B cell (primary cell): ENCODE measurements around the gene SHFL. TPM values are rescaled to one million over a fixed set of nuclear protein-coding genes. Genes with fewer than 3 reads are reported as not detected.

Experiments
- ATAC-seq: fragments of 200-7000 bp; cut with Tn5 transposase; one replicate; pipeline ENCODE4 v1.10.0; 2021; ENCODE audit warnings: low read depth, mild to moderate bottlenecking, moderate number of reproducible peaks, moderate library complexity
- CTCF ChIA-PET: fragments of 350-600 bp; sonication (Branson Sonifier 250); formaldehyde crosslinking; loops from one replicate; lab custom pipeline; 2021; ENCODE audit warnings: antibody characterized with exemption, inconsistent platforms; lab: Charles Lee
- POLR2A ChIA-PET: fragments of 350-600 bp; sonication (Branson Sonifier 250); formaldehyde crosslinking; loops from one replicate; lab custom pipeline; 2021; ENCODE audit warnings: antibody characterized with exemption; lab: Charles Lee
- DNase-seq: peaks from one replicate; pipeline ENCODE4 v3.0.0; 2013
- H2AFZ ChIP-seq: 2 replicates; pipeline ENCODE4 v1.6.1; 2012; ENCODE audit warnings: mild to moderate bottlenecking, low read depth, low read length; ENCODE audit not compliant: insufficient read depth, poor library complexity, severe bottlenecking
- H3K27ac ChIP-seq, 2 donors: 1 replicate in 1 of 2; 2 replicates in 1 of 2; pipeline ENCODE4 v1.5.1; 2012 to 2013; ENCODE audit warnings: low read length in 2 of 2, mild to moderate bottlenecking in 2 of 2, moderate library complexity in 1 of 2
- H3K27me3 ChIP-seq, 4 experiments: fragments of 200-600 bp in 1 of 4; sonication (generic) in 1 of 4; replicated peaks in 1 of 4; 1 replicate in 2 of 4; 2 replicates in 2 of 4; pipeline versions ENCODE4 v1.6.1 to v1.7.0; 2013 to 2016; ENCODE audit warnings: low read length in 3 of 4, mild to moderate bottlenecking in 2 of 4, mixed read lengths in 1 of 4, moderate library complexity in 1 of 4; ENCODE audit not compliant: insufficient read depth in 4 of 4, control insufficient read depth in 3 of 4; ENCODE audit errors: control extremely low read depth in 1 of 4
- H3K36me3 ChIP-seq, 2 experiments: replicated peaks in 1 of 2; 1 replicate in 1 of 2; 2 replicates in 1 of 2; pipeline versions ENCODE4 v1.6.1 to v1.7.1; 2013; ENCODE audit warnings: low read length in 1 of 2; ENCODE audit not compliant: insufficient read depth in 2 of 2, control insufficient read depth in 1 of 2; ENCODE audit errors: control extremely low read depth in 1 of 2, extremely low read depth in 1 of 2
- H3K4me1 ChIP-seq, 2 donors: fragments of 200-600 bp in 1 of 2; sonication (generic) in 1 of 2; 1 replicate in 1 of 2; 2 replicates in 1 of 2; pipeline versions ENCODE4 v1.5.1 to v1.6.1; 2013 to 2017; ENCODE audit warnings: low read length in 2 of 2; ENCODE audit not compliant: control insufficient read depth in 2 of 2, insufficient read depth in 2 of 2
- H3K4me2 ChIP-seq: replicated peaks from 2 replicates; pipeline ENCODE3; 2012; ENCODE audit warnings: mild to moderate bottlenecking, low read depth, low read length; ENCODE audit not compliant: poor library complexity, severe bottlenecking
- H3K4me3 ChIP-seq, 5 experiments: fragments of 200-600 bp in 1 of 5; sonication (generic) in 1 of 5; 1 replicate in 3 of 5; 2 replicates in 2 of 5; pipeline versions ENCODE4 v1.5.1 to v1.7.0; 2011 to 2016; ENCODE audit warnings: low read length in 4 of 5, mild to moderate bottlenecking in 4 of 5, low read depth in 2 of 5, control low read depth in 1 of 5, moderate library complexity in 1 of 5; ENCODE audit not compliant: insufficient read depth in 1 of 5; ENCODE audit errors: control extremely low read depth in 1 of 5, extremely low read depth in 1 of 5
- H3K79me2 ChIP-seq: fragments of 200-600 bp; sonication (generic); one replicate; pipeline ENCODE4 v1.6.0; 2016; ENCODE audit warnings: low read length; ENCODE audit not compliant: control insufficient read depth, insufficient read depth
- H3K9ac ChIP-seq: fragments of 200-600 bp; sonication (generic); 2 replicates; pipeline ENCODE4 v1.6.1; 2017; ENCODE audit warnings: mild to moderate bottlenecking, low read length, moderate library complexity
- H3K9me3 ChIP-seq, 3 donors: one replicate each; pipeline versions ENCODE4 v1.6.1 to v1.7.1; 2013; ENCODE audit warnings: low read length in 2 of 3; ENCODE audit not compliant: control insufficient read depth in 2 of 3, insufficient read depth in 1 of 3; ENCODE audit errors: control extremely low read depth in 1 of 3
- H4K20me1 ChIP-seq: 2 replicates; pipeline ENCODE4 v1.6.0; 2012; ENCODE audit warnings: mild to moderate bottlenecking, low read length; ENCODE audit not compliant: insufficient read depth, control insufficient read depth, poor library complexity, severe bottlenecking
- H3K27ac Mint-ChIP-seq: one replicate; pipeline ENCODE4 v1.8.0; 2021; ENCODE audit warnings: mixed read lengths
- H3K27me3 Mint-ChIP-seq: one replicate; pipeline ENCODE4 v1.8.0; 2021; ENCODE audit warnings: mixed read lengths
- H3K4me1 Mint-ChIP-seq: one replicate; pipeline ENCODE4 v1.8.0; 2021; ENCODE audit warnings: mixed read lengths
- H3K4me3 Mint-ChIP-seq: one replicate; pipeline ENCODE4 v1.8.0; 2021; ENCODE audit warnings: mixed read lengths
- H3K9me3 Mint-ChIP-seq: one replicate; pipeline ENCODE4 v1.8.0; 2022; ENCODE audit warnings: mixed read lengths; ENCODE audit not compliant: insufficient read depth
- EZH2 ChIP-seq: IDR thresholded peaks from 2 replicates; pipeline ENCODE4 v1.6.1; 2012; ENCODE audit warnings: borderline replicate concordance, low read depth, mild to moderate bottlenecking, moderate library complexity, low read length; ENCODE audit not compliant: insufficient read depth, poor library complexity, severe bottlenecking
- WGBS: methylation state at CpG from one replicate; pipeline ENCODE4 v1.1.5; 2013; ENCODE audit warnings: missing lambda C conversion rate; ENCODE audit not compliant: insufficient coverage; 5-methylcytosine and 5-hydroxymethylcytosine counted together
- intact Hi-C: fragments of 100-400 bp; cut with micrococcal nuclease; formaldehyde crosslinking; loops from one replicate; pipeline ENCODE4 v1.10.0; 2022
- polyA plus RNA-seq: library from polyadenylated mRNA; depleted of rRNA; stranded (reverse); fragments of >200 nt; gene quantifications from 2 replicates; pipeline ENCODE4 v1.2.3, GENCODE V29; 2012
- total RNA-seq, 2 donors: library from RNA; stranded (reverse); fragments of 120-200 nt in 1 of 2; gene quantifications; 1 replicate in 1 of 2; 2 replicates in 1 of 2; pipeline versions ENCODE4 v1.2.3 to v1.2.4, GENCODE V29; 2013 to 2022
- TF ChIP-seq, protein P1 (sequence below): fragments of 200-600 bp; IDR thresholded peaks from one replicate; pipeline ENCODE4 v1.8.0; 2022; ENCODE audit warnings: antibody characterized with exemption, mild to moderate bottlenecking

SHFL gene
- total and polyA plus RNA-seq, 2 donors (not counting 1 experiment from before 2014, with no cell fraction given), result 109 to 205 TPM

DNA sequence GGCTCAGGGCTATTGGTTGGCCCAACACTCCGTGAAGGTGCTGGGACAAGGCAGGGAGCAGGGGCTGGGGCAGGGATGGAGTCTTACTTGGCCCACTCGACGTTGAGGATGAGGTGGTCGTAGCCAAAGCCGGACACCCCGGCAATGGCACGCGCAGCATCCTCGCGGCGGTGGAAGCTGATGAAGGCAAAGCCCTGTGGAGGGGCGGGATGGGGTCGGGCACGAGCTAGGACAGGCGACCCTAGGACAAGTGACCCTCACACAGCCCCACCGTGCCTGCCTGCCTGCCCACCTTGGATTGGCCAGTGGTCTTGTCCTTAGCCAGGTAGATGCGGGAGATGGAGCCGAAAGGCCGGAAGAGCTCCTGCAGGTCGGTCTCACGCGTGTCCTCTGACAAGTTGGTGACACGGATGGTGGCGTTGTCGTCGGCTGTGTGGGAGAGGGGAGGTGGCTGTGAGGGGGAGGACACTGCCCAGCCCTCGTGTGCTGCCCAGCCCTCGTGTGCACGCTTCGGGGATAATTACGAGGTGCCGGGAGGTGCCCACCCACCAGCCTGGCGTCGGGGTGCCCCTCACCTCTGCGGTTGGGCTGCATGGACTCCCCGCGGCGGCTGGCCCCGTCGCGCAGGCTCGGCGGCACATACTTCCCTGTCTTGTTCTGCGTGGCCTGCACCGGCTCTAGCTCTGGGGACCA is 29.4 kb downstream of the SHFL start:
- TF ChIP-seq, protein P1, sequence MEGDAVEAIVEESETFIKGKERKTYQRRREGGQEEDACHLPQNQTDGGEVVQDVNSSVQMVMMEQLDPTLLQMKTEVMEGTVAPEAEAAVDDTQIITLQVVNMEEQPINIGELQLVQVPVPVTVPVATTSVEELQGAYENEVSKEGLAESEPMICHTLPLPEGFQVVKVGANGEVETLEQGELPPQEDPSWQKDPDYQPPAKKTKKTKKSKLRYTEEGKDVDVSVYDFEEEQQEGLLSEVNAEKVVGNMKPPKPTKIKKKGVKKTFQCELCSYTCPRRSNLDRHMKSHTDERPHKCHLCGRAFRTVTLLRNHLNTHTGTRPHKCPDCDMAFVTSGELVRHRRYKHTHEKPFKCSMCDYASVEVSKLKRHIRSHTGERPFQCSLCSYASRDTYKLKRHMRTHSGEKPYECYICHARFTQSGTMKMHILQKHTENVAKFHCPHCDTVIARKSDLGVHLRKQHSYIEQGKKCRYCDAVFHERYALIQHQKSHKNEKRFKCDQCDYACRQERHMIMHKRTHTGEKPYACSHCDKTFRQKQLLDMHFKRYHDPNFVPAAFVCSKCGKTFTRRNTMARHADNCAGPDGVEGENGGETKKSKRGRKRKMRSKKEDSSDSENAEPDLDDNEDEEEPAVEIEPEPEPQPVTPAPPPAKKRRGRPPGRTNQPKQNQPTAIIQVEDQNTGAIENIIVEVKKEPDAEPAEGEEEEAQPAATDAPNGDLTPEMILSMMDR, result no peak
- no peak for TF ChIP-seq EZH2
- no peaks in the 10 kb centered on the region for H3K9me3 Mint-ChIP-seq
- peaks cover 36 to 45% of the 10 kb centered on the region in 2 donors for H3K4me1 ChIP-seq
- no peak overlapping the region for H2AFZ ChIP-seq
- ChIA-PET CTCF (interaction anchor here (1.0 to 15.9 kb wide), 4 partner anchors 14 to 185 kb away, joined by 3 to 263 read pairs (median 6); partner anchors contain the start of genes ANGPTL6 and PPAN), POLR2A (interaction anchor here (0.6 to 6.6 kb wide), 3 partner anchors 14 to 316 kb away, joined by 3 to 62 read pairs (median 3); partner anchors contain the start of gene ANGPTL6)
- DNase-seq (no peak), ATAC-seq (no peak)
- H3K4me3 Mint-ChIP-seq, result no peak overlapping the region
- no peaks in the 10 kb centered on the region for H3K27me3 ChIP-seq
- peaks cover 33% of the 10 kb centered on the region for H3K79me2 ChIP-seq
- no peak overlapping the region for H3K9ac ChIP-seq
- H3K27me3 Mint-ChIP-seq, result no peaks in the 10 kb centered on the region
- peaks cover 0 to 45% of the 10 kb centered on the region in 2 experiments for H3K36me3 ChIP-seq
- peaks cover 76% of the 10 kb centered on the region for H4K20me1 ChIP-seq
- peaks cover 45% of the 10 kb centered on the region for H3K4me1 Mint-ChIP-seq
- H3K27ac Mint-ChIP-seq, result no peak overlapping the region
- H3K27ac ChIP-seq, result no peak overlapping the region
- no peak overlapping the region for H3K4me2 ChIP-seq
- H3K4me3 ChIP-seq, result no peak overlapping the region
- peaks cover 0 to 6% (median 0%) of the 10 kb centered on the region in 3 donors for H3K9me3 ChIP-seq
- intact Hi-C loops, result no loop called here
- WGBS, result 94% methylated on average over 45 of the region's 45 CpGs
